ENCODE measurements around the gene BTRC. TPM values are rescaled to one million over a fixed set of nuclear protein-coding genes. Genes with fewer than 3 reads are reported as not detected.

The BTRC gene
- total RNA-seq, 3 donors from 2014 or later (not counting 1 experiment from before 2014, with no cell fraction given), result 13.5 to 22.8 (median 15.2) TPM

DNA sequence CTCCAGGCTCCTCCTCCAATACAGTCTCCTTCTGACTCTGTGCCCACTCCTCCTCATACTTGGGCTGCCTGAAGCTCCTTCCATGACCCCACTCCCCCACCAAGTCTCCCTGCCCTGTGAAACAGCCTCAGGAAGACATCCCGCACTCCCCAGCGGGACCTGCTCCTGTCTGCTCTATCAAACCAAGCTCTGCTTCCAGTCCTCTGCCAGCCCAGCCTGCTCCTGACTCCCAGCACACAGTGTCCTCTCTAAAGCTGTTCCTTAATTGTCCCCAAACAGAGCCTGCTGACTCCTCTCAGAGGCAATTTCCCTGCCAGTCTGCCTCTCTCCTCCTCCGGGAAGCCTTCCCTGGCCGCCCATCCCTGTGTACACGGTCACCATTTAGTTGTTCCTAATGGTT lies 224.2 kb downstream of the BTRC start:
- H3K27me3 Mint-ChIP-seq (ENCODE audit: low read depth in 2 of 2), result no peaks in the 10 kb centered on the region
- peaks cover 0 to 4% of the 10 kb centered on the region in 2 donors for H3K4me1 Mint-ChIP-seq
- Histone ChIP-seq H3K4me3 (ENCODE audit: low read length) (no peak overlapping the region), H3K4me1 (ENCODE audit: control insufficient read depth, insufficient read depth, low read length) (no peaks in the 10 kb centered on the region), H3K9me3 (ENCODE audit: control insufficient read depth, insufficient read depth, low read length) (no peaks in the 10 kb centered on the region), H3K27me3 (ENCODE audit: control insufficient read depth, insufficient read depth, low read length) (no peaks in the 10 kb centered on the region), H3K36me3 (ENCODE audit: control insufficient read depth, insufficient read depth, low read length) (peaks cover 23% of the 10 kb centered on the region), H3K27ac (ENCODE audit: low read length) (no peak overlapping the region)
- no peak for DNase-seq
- H3K9me3 Mint-ChIP-seq, result no peaks in the 10 kb centered on the region
- TF ChIP-seq, protein P1, sequence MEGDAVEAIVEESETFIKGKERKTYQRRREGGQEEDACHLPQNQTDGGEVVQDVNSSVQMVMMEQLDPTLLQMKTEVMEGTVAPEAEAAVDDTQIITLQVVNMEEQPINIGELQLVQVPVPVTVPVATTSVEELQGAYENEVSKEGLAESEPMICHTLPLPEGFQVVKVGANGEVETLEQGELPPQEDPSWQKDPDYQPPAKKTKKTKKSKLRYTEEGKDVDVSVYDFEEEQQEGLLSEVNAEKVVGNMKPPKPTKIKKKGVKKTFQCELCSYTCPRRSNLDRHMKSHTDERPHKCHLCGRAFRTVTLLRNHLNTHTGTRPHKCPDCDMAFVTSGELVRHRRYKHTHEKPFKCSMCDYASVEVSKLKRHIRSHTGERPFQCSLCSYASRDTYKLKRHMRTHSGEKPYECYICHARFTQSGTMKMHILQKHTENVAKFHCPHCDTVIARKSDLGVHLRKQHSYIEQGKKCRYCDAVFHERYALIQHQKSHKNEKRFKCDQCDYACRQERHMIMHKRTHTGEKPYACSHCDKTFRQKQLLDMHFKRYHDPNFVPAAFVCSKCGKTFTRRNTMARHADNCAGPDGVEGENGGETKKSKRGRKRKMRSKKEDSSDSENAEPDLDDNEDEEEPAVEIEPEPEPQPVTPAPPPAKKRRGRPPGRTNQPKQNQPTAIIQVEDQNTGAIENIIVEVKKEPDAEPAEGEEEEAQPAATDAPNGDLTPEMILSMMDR (IDR thresholded peaks at IDR 0.05), result no peak
- no peaks in the 10 kb centered on the region for H3K36me3 Mint-ChIP-seq
- WGBS (ENCODE audit: insufficient coverage), result 88% methylated on average over 5 of the region's 5 CpGs
- H3K27ac Mint-ChIP-seq, result no peak overlapping the region
- no peak for ATAC-seq
- no peak overlapping the region for H3K4me3 Mint-ChIP-seq
- intact Hi-C loops (cut with micrococcal nuclease), result no loop called here

DNA sequence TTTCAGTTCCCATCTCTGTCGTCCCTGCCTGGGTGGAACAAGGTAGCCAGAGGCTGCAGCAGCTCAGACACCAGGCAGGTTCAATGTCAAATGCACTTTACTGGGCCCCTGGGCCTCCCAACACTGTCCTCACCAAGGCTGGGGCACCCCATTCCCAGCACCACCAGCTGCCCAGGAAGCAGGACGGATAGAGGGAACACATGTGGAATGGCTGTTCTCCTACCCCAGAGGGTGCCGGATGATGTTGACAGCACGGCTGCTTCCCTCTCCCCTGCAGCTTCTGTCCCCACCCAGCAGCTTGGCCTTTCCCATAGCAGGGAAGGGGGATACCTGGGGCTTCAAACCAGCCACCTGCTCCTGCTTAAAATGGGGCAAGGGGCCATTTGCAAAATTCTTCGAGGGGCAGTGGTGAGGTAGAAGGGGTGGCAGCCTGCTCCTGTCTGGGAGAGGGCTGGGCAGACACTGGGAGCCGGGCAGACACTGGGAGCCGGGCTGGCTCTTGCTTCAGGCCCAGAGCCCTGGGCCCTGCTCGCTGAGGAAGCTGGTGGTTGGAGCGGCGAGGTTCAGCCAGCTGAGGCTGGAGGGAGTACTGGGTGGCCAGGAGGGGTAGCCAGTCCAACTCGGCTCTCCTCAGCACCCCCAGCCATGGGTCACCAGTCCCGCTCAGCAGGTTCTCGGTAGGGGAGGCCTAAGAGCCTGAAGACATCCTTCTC lies 225.0 kb downstream of the BTRC start:
- Histone ChIP-seq H3K27ac (ENCODE audit: low read length) (no peak overlapping the region), H3K4me3 (ENCODE audit: low read length) (no peak overlapping the region), H3K9me3 (ENCODE audit: control insufficient read depth, insufficient read depth, low read length) (no peaks in the 10 kb centered on the region), H3K4me1 (ENCODE audit: control insufficient read depth, insufficient read depth, low read length) (no peaks in the 10 kb centered on the region), H3K27me3 (ENCODE audit: control insufficient read depth, insufficient read depth, low read length) (no peaks in the 10 kb centered on the region), H3K36me3 (ENCODE audit: control insufficient read depth, insufficient read depth, low read length) (peaks cover 28% of the 10 kb centered on the region)
- WGBS (ENCODE audit: insufficient coverage), result 94% methylated on average over 13 of the region's 13 CpGs
- Mint-ChIP-seq H3K27me3 (ENCODE audit: low read depth in 2 of 2) (no peaks in the 10 kb centered on the region), H3K27ac (no peak overlapping the region), H3K4me3 (no peak overlapping the region), H3K9me3 (no peaks in the 10 kb centered on the region), H3K36me3 (no peaks in the 10 kb centered on the region), H3K4me1 (peaks cover 0 to 9% of the 10 kb centered on the region in 2 donors)
- TF ChIP-seq, protein P1 (IDR thresholded peaks at IDR 0.05), result no peak
- intact Hi-C loops (cut with micrococcal nuclease), result no loop called here
- ATAC-seq (no peak), DNase-seq (no peak)

DNA sequence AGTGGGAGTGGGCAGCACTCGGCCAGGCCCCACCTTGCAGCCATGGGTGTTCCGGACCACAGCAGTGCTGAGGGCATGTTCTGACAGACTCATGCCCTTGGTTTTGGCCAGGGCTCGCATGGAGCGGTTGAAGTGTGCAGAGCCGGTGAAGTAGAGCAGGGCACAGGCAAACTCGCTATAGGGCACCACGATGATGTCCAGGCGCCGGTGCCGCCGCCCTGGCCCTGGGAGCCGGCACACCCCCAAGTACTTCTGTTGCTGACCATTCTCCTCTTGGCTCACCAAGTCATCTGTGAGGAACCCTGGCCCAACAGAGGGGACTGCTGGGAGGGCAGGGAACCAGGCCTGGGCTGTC lies 225.5 kb downstream of the BTRC start:
- H3K4me3 Mint-ChIP-seq, result no peak overlapping the region
- H3K36me3 Mint-ChIP-seq, result no peaks in the 10 kb centered on the region
- WGBS (ENCODE audit: insufficient coverage), result 97% methylated on average over 12 of the region's 12 CpGs
- intact Hi-C loops (cut with micrococcal nuclease), result no loop called here
- no peak for ATAC-seq
- no peak overlapping the region for H3K27ac Mint-ChIP-seq
- Histone ChIP-seq H3K27ac (ENCODE audit: low read length) (no peak overlapping the region), H3K4me3 (ENCODE audit: low read length) (no peak overlapping the region), H3K27me3 (ENCODE audit: control insufficient read depth, insufficient read depth, low read length) (no peaks in the 10 kb centered on the region), H3K4me1 (ENCODE audit: control insufficient read depth, insufficient read depth, low read length) (no peaks in the 10 kb centered on the region), H3K9me3 (ENCODE audit: control insufficient read depth, insufficient read depth, low read length) (no peaks in the 10 kb centered on the region), H3K36me3 (ENCODE audit: control insufficient read depth, insufficient read depth, low read length) (peaks cover 29% of the 10 kb centered on the region)
- H3K4me1 Mint-ChIP-seq, result peaks cover 0 to 9% of the 10 kb centered on the region in 2 donors
- TF ChIP-seq, protein P1 (IDR thresholded peaks at IDR 0.05), result no peak
- no peak for DNase-seq
- no peaks in the 10 kb centered on the region for H3K9me3 Mint-ChIP-seq
- H3K27me3 Mint-ChIP-seq (ENCODE audit: low read depth in 2 of 2), result no peaks in the 10 kb centered on the region

Measured in natural killer cell (primary cell).